ENCODE results near the gene UBA1. TPM values are rescaled to one million over a fixed set of nuclear protein-coding genes. Genes with fewer than 3 reads are reported as not detected.

UBA1 gene
- total RNA-seq, 4 donors from 2014 or later, result 72.9 to 187 (median 149) TPM

DNA sequence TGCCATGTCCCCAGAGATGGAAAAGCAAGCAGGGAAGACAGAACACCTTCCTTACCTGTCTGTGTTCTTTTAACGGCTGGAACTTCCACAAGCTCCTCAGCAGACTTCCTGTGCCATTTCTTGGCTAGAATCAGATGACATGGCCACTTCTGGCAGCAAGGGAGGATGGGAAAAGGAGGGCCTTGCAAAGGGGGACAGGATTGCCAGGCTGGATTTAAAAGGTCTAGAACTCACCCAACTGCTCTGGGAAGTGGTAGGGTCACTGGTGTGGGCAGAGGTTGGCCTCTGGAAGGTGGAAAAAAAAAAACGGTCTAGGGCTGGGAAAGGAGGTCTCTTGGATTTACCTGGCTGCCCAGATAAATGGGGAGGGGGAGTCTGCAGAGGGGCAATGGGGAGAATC lies 37.5 kb downstream of the UBA1 start:
- no peaks in the 10 kb centered on the region for H3K36me3 ChIP-seq
- no peak for TF ChIP-seq POLR2A (IDR thresholded peaks at IDR 0.05)
- TF ChIP-seq, protein P1, sequence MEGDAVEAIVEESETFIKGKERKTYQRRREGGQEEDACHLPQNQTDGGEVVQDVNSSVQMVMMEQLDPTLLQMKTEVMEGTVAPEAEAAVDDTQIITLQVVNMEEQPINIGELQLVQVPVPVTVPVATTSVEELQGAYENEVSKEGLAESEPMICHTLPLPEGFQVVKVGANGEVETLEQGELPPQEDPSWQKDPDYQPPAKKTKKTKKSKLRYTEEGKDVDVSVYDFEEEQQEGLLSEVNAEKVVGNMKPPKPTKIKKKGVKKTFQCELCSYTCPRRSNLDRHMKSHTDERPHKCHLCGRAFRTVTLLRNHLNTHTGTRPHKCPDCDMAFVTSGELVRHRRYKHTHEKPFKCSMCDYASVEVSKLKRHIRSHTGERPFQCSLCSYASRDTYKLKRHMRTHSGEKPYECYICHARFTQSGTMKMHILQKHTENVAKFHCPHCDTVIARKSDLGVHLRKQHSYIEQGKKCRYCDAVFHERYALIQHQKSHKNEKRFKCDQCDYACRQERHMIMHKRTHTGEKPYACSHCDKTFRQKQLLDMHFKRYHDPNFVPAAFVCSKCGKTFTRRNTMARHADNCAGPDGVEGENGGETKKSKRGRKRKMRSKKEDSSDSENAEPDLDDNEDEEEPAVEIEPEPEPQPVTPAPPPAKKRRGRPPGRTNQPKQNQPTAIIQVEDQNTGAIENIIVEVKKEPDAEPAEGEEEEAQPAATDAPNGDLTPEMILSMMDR (IDR thresholded peaks at IDR 0.05), result no peak
- no peaks in the 10 kb centered on the region for H3K9me3 ChIP-seq
- H3K27me3 ChIP-seq, result no peaks in the 10 kb centered on the region
- no peak overlapping the region for H3K27ac ChIP-seq
- intact Hi-C loops (cut with DNase I; ENCODE audit: low total_unique reads), result no loop called here
- no peak for DNase-seq
- H3K4me3 ChIP-seq, result no peak overlapping the region
- H3K4me1 ChIP-seq, result peaks cover 0 to 4% of the 10 kb centered on the region in 2 donors

DNA sequence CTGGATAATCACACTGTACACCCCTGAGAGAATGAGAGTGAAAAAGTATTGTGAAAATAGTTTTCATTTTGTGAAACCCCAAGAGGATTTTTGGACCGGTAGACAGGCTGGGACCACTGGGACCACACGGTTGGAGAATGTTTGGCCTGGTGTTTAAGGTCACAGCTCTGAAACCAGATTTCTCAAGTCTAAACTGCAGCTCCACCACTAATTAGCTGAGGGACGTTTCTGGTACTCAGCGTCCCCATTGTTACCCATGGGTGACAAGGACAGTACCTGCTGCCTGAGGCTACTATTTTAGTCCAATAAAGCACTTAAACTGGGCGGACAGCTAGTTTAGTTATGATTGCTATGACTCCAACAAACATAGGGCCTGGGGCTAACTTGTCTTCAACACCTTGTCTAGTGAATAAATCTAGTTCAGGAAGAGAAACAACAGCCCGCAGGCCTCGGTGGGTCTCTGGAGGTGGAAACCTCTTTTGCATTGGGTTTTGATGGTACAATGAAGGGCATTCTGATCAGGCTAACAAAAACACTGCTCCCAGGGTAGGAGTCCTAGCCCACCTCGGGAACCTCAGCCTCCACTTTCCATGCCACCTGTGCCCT lies 38.7 kb downstream of the UBA1 start:
- Histone ChIP-seq H3K4me1 (peaks cover 0 to 4% of the 10 kb centered on the region in 2 donors), H3K9me3 (no peaks in the 10 kb centered on the region), H3K4me3 (peak overlapping the region; percentile 69 to 90), H3K27me3 (no peaks in the 10 kb centered on the region), H3K36me3 (no peaks in the 10 kb centered on the region), H3K27ac (peak overlapping the region; percentile 96 to 98)
- DNase-seq, result no peak
- intact Hi-C loops (cut with DNase I; ENCODE audit: low total_unique reads), result no loop called here
- no peak for TF ChIP-seq POLR2A (IDR thresholded peaks at IDR 0.05)
- TF ChIP-seq, protein P1 (IDR thresholded peaks at IDR 0.05), result no peak

DNA sequence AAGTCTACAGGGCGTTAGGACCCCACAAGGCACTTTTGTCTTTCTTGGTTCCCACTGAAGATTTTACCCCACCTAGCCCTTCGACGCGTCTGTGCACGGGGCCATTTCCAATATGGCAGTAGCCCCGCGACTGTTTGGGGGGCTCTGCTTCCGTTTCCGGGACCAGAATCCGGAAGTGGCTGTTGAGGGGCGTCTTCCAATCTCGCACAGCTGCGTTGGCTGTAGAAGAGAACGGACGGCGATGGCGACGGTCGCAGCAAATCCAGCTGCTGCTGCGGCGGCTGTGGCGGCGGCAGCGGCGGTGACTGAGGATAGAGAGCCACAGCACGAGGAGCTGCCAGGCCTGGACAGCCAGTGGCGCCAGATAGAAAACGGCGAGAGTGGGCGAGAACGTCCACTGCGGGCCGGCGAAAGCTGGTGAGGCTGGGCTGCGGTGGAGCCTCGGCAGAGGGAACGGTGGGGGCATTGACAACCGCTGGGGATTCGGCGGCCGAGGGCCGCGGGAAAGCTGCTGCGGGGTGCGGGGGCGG lies 39.2 kb downstream of the UBA1 start, which contains the start of gene USP11:
Gene USP11 (plus strand): TSS at position 207 of the 530 bp plus-strand sequence. CDS start 35 bp downstream, at position 242.
- Histone ChIP-seq H3K9me3 (no peaks in the 10 kb centered on the region), H3K27ac (peak within 1 kb of the TSS; percentile 96 to 98), H3K36me3 (no peaks in the 10 kb centered on the region), H3K4me3 (peak within 1 kb of the TSS; percentile 69 to 90), H3K4me1 (peaks cover 0 to 4% of the 10 kb centered on the region in 2 donors), H3K27me3 (no peaks in the 10 kb centered on the region)
- intact Hi-C loops (cut with DNase I; ENCODE audit: low total_unique reads), result no loop called here
- DNase-seq, result peak; percentile 58 to 63
- TF ChIP-seq, protein P1 (IDR thresholded peaks at IDR 0.05), result no peak
- TF ChIP-seq POLR2A (IDR thresholded peaks at IDR 0.05), result peak in 1 of 2 donors; percentile 60

DNA sequence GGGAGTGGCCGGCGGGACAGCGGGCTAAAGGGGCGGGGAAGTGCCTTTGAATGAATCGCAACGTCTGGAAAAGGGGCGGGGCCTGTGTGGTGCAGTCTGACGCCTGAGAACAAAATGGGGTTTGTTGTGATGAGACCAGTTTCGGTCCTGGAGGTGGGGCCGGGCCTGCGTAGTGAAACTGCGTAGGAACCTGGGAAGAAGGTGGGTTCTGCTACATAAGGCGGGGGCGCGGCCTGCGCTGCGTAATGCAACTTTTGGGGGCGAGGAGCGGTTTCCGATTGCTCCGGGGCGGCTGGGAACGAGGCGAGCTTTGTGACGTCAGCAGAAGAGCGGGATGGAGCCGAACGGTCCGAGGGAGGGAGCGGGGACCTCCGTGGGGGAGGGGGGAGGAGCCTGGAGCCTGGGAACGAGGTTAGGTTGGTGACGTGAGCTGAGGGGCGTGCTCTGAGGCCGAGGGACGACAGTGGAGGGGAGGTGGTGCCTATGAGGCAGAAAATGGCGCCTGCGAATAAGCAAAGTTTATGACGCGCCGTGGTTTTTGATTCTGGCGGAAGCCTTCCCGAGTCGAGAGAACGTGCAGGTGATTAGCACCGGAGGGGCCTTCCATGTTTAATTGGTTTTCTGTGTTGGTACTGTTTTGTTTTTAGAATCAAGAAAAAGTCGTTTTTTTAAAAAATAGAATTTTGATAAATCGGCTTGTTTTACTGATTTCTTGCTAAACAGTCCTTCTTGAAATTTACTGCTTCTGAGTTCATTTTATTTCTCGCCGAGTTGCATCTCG lies 39.9 kb downstream of the UBA1 start:
- Histone ChIP-seq H3K4me1 (peaks cover 0 to 4% of the 10 kb centered on the region in 2 donors), H3K36me3 (no peaks in the 10 kb centered on the region), H3K4me3 (peak overlapping the region; percentile 69 to 90), H3K27me3 (no peaks in the 10 kb centered on the region), H3K27ac (peak overlapping the region; percentile 96 to 98), H3K9me3 (no peaks in the 10 kb centered on the region)
- TF ChIP-seq, protein P1 (IDR thresholded peaks at IDR 0.05), result no peak
- peak; percentile 45 to 88 for TF ChIP-seq POLR2A (IDR thresholded peaks at IDR 0.05)
- intact Hi-C loops (cut with DNase I; ENCODE audit: low total_unique reads), result no loop called here
- peak; percentile 95 to 97 for DNase-seq

DNA sequence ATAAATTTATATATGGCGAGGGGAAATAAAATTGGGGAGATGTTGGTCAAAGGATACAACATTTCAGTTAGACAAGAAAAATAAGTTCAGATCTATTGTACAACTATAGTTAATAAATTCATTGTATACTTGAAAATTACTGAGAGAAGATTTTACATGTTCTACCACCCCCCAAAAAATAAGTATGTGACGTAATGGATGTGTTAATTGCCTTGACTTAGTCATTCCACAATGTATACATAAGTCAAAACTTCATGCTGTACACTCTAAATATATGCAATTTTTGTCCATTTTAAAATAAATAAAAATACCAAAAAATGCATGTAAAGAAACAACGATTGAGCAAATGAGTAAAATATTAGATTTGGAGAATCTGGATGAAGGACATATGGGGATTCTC lies 41.0 kb downstream of the UBA1 start:
- peaks cover 0 to 4% of the 10 kb centered on the region in 2 donors for H3K4me1 ChIP-seq
- intact Hi-C loops (cut with DNase I; ENCODE audit: low total_unique reads), result no loop called here
- H3K27ac ChIP-seq, result peak overlapping the region; percentile 96 to 98
- no peaks in the 10 kb centered on the region for H3K27me3 ChIP-seq
- DNase-seq, result no peak
- TF ChIP-seq, protein P1 (IDR thresholded peaks at IDR 0.05), result no peak
- no peak for TF ChIP-seq POLR2A (IDR thresholded peaks at IDR 0.05)
- H3K9me3 ChIP-seq, result no peaks in the 10 kb centered on the region
- peak overlapping the region; percentile 69 to 90 for H3K4me3 ChIP-seq
- H3K36me3 ChIP-seq, result no peaks in the 10 kb centered on the region

All from uterus (tissue), 4 donors.